HepG2 (cell line): ENCODE results near the gene UGCG. TPM values are rescaled to one million over a fixed set of nuclear protein-coding genes. Genes with fewer than 3 reads are reported as not detected.

ENCODE experiments used
- ATAC-seq: fragments of 200-7000 bp; cut with Tn5 transposase; 3 replicates; pipeline ENCODE4 v1.9.1; 2020; ENCODE audit warnings: mild to moderate bottlenecking, moderate library complexity
- BruUV-seq: library from RNA; stranded (reverse); fragments of 400-500 nt; replicated peaks from 2 replicates; lab custom pipeline; 2021; lab: Mats Ljungman, UMichigan
- CTCF ChIA-PET: fragments of 300-600 bp; formaldehyde crosslinking; extraction: SDS; loops from one replicate; lab custom pipeline; 2021; ENCODE audit warnings: low total read pairs, inconsistent platforms, low intra/inter-chr PET ratio; lab: Yijun Ruan, JAX
- POLR2A ChIA-PET: fragments of 350-600 bp; sonication (Branson Sonifier 250); formaldehyde crosslinking; loops from one replicate; lab custom pipeline; 2020; ENCODE audit warnings: antibody characterized with exemption, inconsistent platforms; lab: Yijun Ruan, JAX
- DNase-seq: peaks from one replicate; pipeline ENCODE4 v3.0.0-alpha.2; 2015; ENCODE audit warnings: low spot score
- FAIRE-seq: peaks from 3 replicates; lab custom pipeline; 2011; peaks lifted over from hg19 to GRCh38; lab: Jason Lieb, UNC
- H2AFZ ChIP-seq: one replicate; pipeline ENCODE4 v1.6.1; 2011; ENCODE audit warnings: low read length, inconsistent platforms
- H3K27ac ChIP-seq: fragments of 300-600 bp; 3 replicates; pipeline ENCODE4 v1.8.0; 2011; ENCODE audit warnings: mixed run types, mild to moderate bottlenecking, mixed read lengths, low read length, inconsistent platforms; ENCODE audit not compliant: insufficient read depth; ENCODE audit errors: extremely low read length
- H3K27me3 ChIP-seq, 2 experiments: fragments of 200-600 bp in 1 of 2; 2 replicates in 1 of 2; 3 replicates in 1 of 2; pipeline versions ENCODE4 v1.6.0 to v1.8.0; 2011; ENCODE audit warnings: low read length in 2 of 2, mild to moderate bottlenecking in 2 of 2, moderate library complexity in 2 of 2, inconsistent platforms in 1 of 2; ENCODE audit not compliant: insufficient read depth in 2 of 2, control insufficient read depth in 1 of 2
- H3K36me3 ChIP-seq, 2 experiments: fragments of 200-600 bp in 1 of 2; replicated peaks in 1 of 2; 2 replicates in 1 of 2; 3 replicates in 1 of 2; pipeline versions ENCODE4 v1.5.1 to v1.8.0; 2011; ENCODE audit warnings: low read length in 2 of 2, inconsistent platforms in 1 of 2; ENCODE audit not compliant: insufficient read depth in 2 of 2, control insufficient read depth in 1 of 2
- H3K4me1 ChIP-seq: 2 replicates; pipeline ENCODE4 v1.5.1; 2012; ENCODE audit warnings: low read length, inconsistent platforms; ENCODE audit not compliant: insufficient read depth
- H3K4me2 ChIP-seq: 2 replicates; pipeline ENCODE4 v1.6.0; 2011; ENCODE audit warnings: low read depth, low read length, inconsistent platforms
- H3K4me3 ChIP-seq, 3 experiments: fragments of 200-600 bp in 1 of 3; sonication (generic), shearing (Covaris generic) in 1 of 3; replicated peaks in 1 of 3; 2 replicates each; pipeline ENCODE4 v1.5.1; 2011 to 2016; ENCODE audit warnings: low read length in 3 of 3, inconsistent platforms in 2 of 3, low read depth in 2 of 3, mild to moderate bottlenecking in 2 of 3, control low read depth in 1 of 3, mixed read lengths in 1 of 3; ENCODE audit not compliant: insufficient read depth in 1 of 3
- H3K79me2 ChIP-seq: one replicate; pipeline ENCODE4 v1.6.1; 2011; ENCODE audit warnings: low read length, inconsistent platforms; ENCODE audit not compliant: insufficient read depth
- H3K9ac ChIP-seq: 2 replicates; pipeline ENCODE4 v1.6.0; 2011; ENCODE audit warnings: mild to moderate bottlenecking, low read depth, low read length, inconsistent platforms; ENCODE audit not compliant: insufficient read depth
- H3K9me3 ChIP-seq: 2 replicates; pipeline ENCODE4 v1.5.1; 2012; ENCODE audit warnings: mild to moderate bottlenecking, low read length
- H4K20me1 ChIP-seq: 2 replicates; pipeline ENCODE4 v1.6.0; 2011; ENCODE audit warnings: inconsistent platforms, mild to moderate bottlenecking, low read length, moderate library complexity; ENCODE audit not compliant: insufficient read depth
- ADNP ChIP-seq: sonication (generic); formaldehyde crosslinking; IDR thresholded peaks from 2 replicates; pipeline ENCODE4 v1.4.0; 2020; ENCODE audit warnings: missing genetic modification reagents
- AHDC1 ChIP-seq: sonication (generic); formaldehyde crosslinking; IDR thresholded peaks from 2 replicates; pipeline ENCODE4 v1.5.1; 2020; ENCODE audit warnings: mild to moderate bottlenecking, missing genetic modification reagents, borderline replicate concordance
- CEBPB ChIP-seq: IDR thresholded peaks from 2 replicates; pipeline ENCODE4 v1.6.1; 2011; ENCODE audit warnings: low read depth, low read length, improper control_type of control experiment, borderline replicate concordance
- ELF3 ChIP-seq: IDR thresholded peaks from 2 replicates; pipeline ENCODE4 v1.6.1; 2016; ENCODE audit warnings: missing genetic modification reagents, missing compliant biosample characterization
- IRF2 ChIP-seq: IDR thresholded peaks from 2 replicates; pipeline ENCODE4 v1.6.1; 2018; ENCODE audit warnings: missing genetic modification reagents, missing compliant biosample characterization
- PHB2 ChIP-seq: fragments of 450-650 bp; IDR thresholded peaks from 2 replicates; pipeline ENCODE4 v1.6.1; 2018; ENCODE audit not compliant: partially characterized antibody
- SOX5 ChIP-seq: IDR thresholded peaks from 2 replicates; pipeline ENCODE4 v1.6.1; 2016; ENCODE audit warnings: borderline replicate concordance
- SP4 ChIP-seq: sonication (generic); formaldehyde crosslinking; IDR thresholded peaks from 2 replicates; pipeline ENCODE4 v1.8.1; 2023; ENCODE audit warnings: mild to moderate bottlenecking, missing genetic modification reagents
- TBL1XR1 ChIP-seq: fragments of 150-350 bp; IDR thresholded peaks from 2 replicates; pipeline ENCODE4 v1.6.1; 2014; ENCODE audit warnings: borderline replicate concordance, low read length; ENCODE audit not compliant: partially characterized antibody
- TCF7L2 ChIP-seq: IDR thresholded peaks from 2 replicates; pipeline ENCODE4 v1.6.1; 2011; ENCODE audit warnings: mild to moderate bottlenecking, low read depth, low read length, moderate library complexity
- U2AF1 ChIP-seq: fragments of 200-400 bp; formaldehyde crosslinking; optimal IDR thresholded peaks from 2 replicates; pipeline ENCODE3; 2017; ENCODE audit warnings: mild to moderate bottlenecking, low read depth, low read length
- YY1 ChIP-seq: IDR thresholded peaks from 2 replicates; pipeline ENCODE4 v1.6.1; 2011; ENCODE audit warnings: low read length, low read depth, moderate library complexity, mild to moderate bottlenecking; ENCODE audit not compliant: insufficient read depth, insufficient replicate concordance
- ZNF34 ChIP-seq: sonication (generic); formaldehyde crosslinking; IDR thresholded peaks from 2 replicates; pipeline ENCODE4 v1.4.0; 2020; ENCODE audit warnings: mild to moderate bottlenecking, missing genetic modification reagents, borderline replicate concordance
- ZNF451 ChIP-seq: sonication (generic); formaldehyde crosslinking; IDR thresholded peaks from 2 replicates; pipeline ENCODE4 v1.5.0; 2020; ENCODE audit warnings: mild to moderate bottlenecking, missing genetic modification reagents
- ZNF747 ChIP-seq: sonication (generic); formaldehyde crosslinking; IDR thresholded peaks from 2 replicates; pipeline ENCODE4 v1.8.1; 2023; ENCODE audit warnings: missing genetic modification reagents, mild to moderate bottlenecking, borderline replicate concordance
- ZNF768 ChIP-seq: sonication (generic); formaldehyde crosslinking; IDR thresholded peaks from 2 replicates; pipeline ENCODE4 v1.4.0; 2020; ENCODE audit warnings: missing genetic modification reagents
- WGBS: methylation state at CpG from one replicate; pipeline ENCODE4 v1.1.6; 2017; ENCODE audit warnings: low lambda C conversion rate; 5-methylcytosine and 5-hydroxymethylcytosine counted together
- in situ Hi-C: cut with HindIII; loops from 2 replicates; pipeline ENCODE4 v1.10.0; 2017; ENCODE audit warnings: low pct_unique_long_range_greater_than_20kb; ENCODE audit not compliant: extremely low pct_ligation_motif_present
- intact Hi-C: fragments of 100-400 bp; cut with micrococcal nuclease; formaldehyde crosslinking; loops from one replicate; pipeline ENCODE4 v1.10.0; 2022; ENCODE audit not compliant: unreplicated experiment
- polyA plus RNA-seq, 8 experiments: library from polyadenylated mRNA; depleted of rRNA in 3 of 8; stranded (reverse) in 7 of 8; unstranded in 1 of 8; fragments of >200 nt; fragmentation: Illumina TruSeq in 4 of 8; extraction: Trizol in 4 of 8; gene quantifications; 2 replicates each; pipeline versions ENCODE4 v1.2.1 to v1.2.3, GENCODE V29; 2011 to 2016; ENCODE audit warnings: low read depth in 4 of 8, missing spikeins in 1 of 8, mixed read lengths in 1 of 8; ENCODE audit not compliant: insufficient read depth in 1 of 8
- total RNA-seq, 5 experiments: library from RNA; depleted of rRNA; stranded (reverse); fragments of >200 nt; fragmentation: Illumina TruSeq; extraction: Trizol; gene quantifications; 2 replicates each; pipeline ENCODE4 v1.2.3, GENCODE V29; 2016; ENCODE audit warnings: low read depth in 1 of 5
- TF ChIP-seq, protein P1 (sequence below): sonication (generic); formaldehyde crosslinking; IDR thresholded peaks from 2 replicates; pipeline ENCODE4 v1.4.0; 2020; ENCODE audit warnings: missing genetic modification reagents

UGCG gene
- total and polyA plus RNA-seq, 2 of the 13 experiments (the other 11 are each of a cell fraction or from before 2014, with no cell fraction given): 10.5 to 13.9 TPM

- peaks cover 9% of the 10 kb centered on the region; the same call in 1 of the 2 replicates for H3K4me1 ChIP-seq
- H3K4me3 ChIP-seq: no peak overlapping the region
- no peak for FAIRE-seq
- ChIA-PET POLR2A (no interaction called here), CTCF (no interaction called here)
- H3K79me2 ChIP-seq: no peaks in the 10 kb centered on the region
- no peak overlapping the region for H3K27ac ChIP-seq
- no TSS peak for BruUV-seq
- H3K27me3 ChIP-seq: no peaks in the 10 kb centered on the region
- H3K36me3 ChIP-seq: no peaks in the 10 kb centered on the region
- DNase-seq: no peak
- H3K4me2 ChIP-seq: no peak overlapping the region
- ATAC-seq: no peak
- H2AFZ ChIP-seq: no peak overlapping the region
- no peak overlapping the region for H3K9ac ChIP-seq
- intact Hi-C loops (no loop called here), in situ Hi-C loops (no loop called here)
- H3K9me3 ChIP-seq: no peaks in the 10 kb centered on the region
- H4K20me1 ChIP-seq: no peaks in the 10 kb centered on the region
- 13% methylated on average over 3 of the region's 3 CpGs for WGBS
- TF ChIP-seq PHB2 (no peak), CEBPB (no peak), IRF2 (CRISPR knock-in tag) (no peak), ZNF747 (CRISPR knock-in tag) (no peak), SOX5 (no peak), ADNP (CRISPR knock-in tag) (no peak), AHDC1 (no peak), ZNF768 (CRISPR knock-in tag) (no peak), ZNF451 (CRISPR knock-in tag) (no peak), ZNF34 (CRISPR knock-in tag) (no peak), TBL1XR1 (no peak), YY1 (no peak), U2AF1 (no peak), ELF3 (CRISPR knock-in tag) (no peak), TCF7L2 (no peak), SP4 (CRISPR knock-in tag) (no peak)
- TF ChIP-seq, protein P1, sequence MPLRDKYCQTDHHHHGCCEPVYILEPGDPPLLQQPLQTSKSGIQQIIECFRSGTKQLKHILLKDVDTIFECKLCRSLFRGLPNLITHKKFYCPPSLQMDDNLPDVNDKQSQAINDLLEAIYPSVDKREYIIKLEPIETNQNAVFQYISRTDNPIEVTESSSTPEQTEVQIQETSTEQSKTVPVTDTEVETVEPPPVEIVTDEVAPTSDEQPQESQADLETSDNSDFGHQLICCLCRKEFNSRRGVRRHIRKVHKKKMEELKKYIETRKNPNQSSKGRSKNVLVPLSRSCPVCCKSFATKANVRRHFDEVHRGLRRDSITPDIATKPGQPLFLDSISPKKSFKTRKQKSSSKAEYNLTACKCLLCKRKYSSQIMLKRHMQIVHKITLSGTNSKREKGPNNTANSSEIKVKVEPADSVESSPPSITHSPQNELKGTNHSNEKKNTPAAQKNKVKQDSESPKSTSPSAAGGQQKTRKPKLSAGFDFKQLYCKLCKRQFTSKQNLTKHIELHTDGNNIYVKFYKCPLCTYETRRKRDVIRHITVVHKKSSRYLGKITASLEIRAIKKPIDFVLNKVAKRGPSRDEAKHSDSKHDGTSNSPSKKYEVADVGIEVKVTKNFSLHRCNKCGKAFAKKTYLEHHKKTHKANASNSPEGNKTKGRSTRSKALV: no peak
Observed at GRCh38 chr9:111878946-111879345, 17.7 kb upstream of the UGCG start.
